ENCODE data around the gene B4GALNT4.
A peak's percentile ranks its signal among the peaks of the same experiment; 100 is the strongest.

The B4GALNT4 gene

DNA sequence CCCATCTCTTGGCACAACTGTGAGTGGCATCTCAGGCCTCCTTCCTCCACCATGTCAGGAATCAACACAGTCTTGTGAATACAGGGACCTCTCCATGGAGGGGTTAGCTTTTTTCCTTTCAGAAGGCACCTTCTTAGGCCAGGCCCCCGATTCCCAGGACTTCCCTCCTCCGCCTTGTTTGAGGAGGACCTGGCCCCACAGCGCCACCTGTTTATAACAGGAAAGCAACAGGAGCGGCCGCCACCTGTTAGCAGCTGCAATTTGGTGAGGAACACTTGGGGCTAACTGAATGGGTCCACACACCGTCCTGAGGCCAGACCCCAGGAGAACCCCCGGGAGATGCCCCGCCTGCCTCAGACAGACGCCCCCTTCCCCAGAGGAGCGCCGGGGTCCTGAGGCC lies 20.9 kb downstream of the B4GALNT4 start:
- no peak overlapping the region for H3K27ac ChIP-seq
- TF ChIP-seq, protein P1, sequence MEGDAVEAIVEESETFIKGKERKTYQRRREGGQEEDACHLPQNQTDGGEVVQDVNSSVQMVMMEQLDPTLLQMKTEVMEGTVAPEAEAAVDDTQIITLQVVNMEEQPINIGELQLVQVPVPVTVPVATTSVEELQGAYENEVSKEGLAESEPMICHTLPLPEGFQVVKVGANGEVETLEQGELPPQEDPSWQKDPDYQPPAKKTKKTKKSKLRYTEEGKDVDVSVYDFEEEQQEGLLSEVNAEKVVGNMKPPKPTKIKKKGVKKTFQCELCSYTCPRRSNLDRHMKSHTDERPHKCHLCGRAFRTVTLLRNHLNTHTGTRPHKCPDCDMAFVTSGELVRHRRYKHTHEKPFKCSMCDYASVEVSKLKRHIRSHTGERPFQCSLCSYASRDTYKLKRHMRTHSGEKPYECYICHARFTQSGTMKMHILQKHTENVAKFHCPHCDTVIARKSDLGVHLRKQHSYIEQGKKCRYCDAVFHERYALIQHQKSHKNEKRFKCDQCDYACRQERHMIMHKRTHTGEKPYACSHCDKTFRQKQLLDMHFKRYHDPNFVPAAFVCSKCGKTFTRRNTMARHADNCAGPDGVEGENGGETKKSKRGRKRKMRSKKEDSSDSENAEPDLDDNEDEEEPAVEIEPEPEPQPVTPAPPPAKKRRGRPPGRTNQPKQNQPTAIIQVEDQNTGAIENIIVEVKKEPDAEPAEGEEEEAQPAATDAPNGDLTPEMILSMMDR (IDR thresholded peaks at IDR 0.05), result peak; percentile 67
- no peak for TF ChIP-seq ZFX (IDR thresholded peaks at IDR 0.05; ENCODE audit: borderline replicate concordance)

DNA sequence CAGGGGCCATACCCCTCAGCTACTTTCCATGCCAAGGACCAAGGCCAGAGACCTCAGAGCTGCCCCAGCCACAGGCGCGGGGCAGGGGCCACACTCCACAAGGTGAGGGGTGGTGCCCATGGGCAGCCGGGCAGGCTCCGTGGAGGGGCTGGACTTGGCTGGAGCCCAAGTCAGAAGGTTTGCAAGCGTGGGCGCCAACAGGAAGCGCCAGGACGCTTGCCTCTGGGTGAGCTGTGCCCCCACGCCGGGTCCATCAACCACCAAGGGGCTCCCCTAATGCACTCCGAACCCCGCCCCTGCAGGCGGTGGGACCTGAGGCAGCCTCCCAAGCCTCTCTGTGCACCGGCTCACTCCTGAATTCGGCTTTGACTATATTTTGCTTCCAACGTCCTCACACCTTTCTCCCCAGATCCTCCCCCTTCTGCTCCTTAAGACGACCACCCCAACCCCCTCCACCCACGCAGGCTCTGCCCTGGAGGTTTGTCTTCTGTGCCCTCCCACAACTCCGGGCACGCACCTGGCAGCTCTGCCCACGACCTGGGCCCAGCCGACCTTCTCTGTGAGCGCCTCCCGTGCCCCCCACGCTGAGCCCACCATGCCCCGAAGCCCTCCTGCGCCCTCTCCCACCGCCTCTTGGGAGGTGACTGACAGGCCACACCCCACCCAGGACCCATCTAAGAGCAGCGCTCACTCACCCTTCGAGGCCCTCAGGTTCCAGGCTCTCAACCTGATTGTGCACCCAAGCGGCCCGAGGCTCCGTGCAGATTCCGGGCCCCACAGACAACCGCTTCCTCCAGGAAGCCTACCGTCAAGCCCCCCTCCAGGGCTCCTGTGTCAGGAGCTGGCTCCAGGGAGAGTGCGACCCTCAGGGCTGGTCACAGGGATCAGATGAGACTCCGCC lies 22.1 kb downstream of the B4GALNT4 start:
- H3K27ac ChIP-seq, result no peak overlapping the region
- TF ChIP-seq, protein P1 (IDR thresholded peaks at IDR 0.05), result no peak
- TF ChIP-seq ZFX (IDR thresholded peaks at IDR 0.05; ENCODE audit: borderline replicate concordance), result no peak

DNA sequence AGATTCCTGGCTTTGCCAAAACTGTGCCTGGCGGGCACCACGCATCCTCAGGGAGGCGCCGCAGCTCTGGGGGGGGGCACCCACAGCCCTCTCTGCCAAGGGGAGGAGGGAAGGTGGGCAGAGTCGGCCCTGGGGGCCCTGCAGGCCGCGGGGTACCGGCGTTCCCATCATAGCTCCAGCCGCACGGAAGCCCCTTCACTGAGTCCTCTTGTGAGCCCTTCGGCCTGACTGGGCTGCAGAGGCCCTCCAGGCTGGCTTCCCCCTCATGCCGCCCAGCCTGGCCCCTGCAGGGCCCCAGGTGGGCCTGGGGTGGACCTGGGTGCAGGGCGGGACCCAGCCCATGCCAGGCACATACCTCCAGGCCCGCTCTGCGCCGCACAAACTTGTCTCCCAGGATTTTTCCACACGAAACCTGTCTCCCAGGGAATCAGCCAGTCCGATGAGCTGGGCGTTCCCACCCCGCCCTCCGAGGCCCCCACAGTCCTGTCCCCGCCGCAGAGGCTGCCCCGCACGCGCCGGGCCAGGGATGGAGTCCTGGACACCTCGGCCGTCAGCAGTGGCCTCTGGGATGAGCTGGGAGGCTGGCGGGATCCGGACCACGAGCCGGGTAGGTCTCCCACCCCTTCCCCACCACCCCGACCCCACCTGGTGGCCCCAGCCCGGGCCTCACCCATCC lies 22.9 kb downstream of the B4GALNT4 start:
- no peak overlapping the region for H3K27ac ChIP-seq
- TF ChIP-seq, protein P1 (IDR thresholded peaks at IDR 0.05), result no peak
- no peak for TF ChIP-seq ZFX (IDR thresholded peaks at IDR 0.05; ENCODE audit: borderline replicate concordance)

DNA sequence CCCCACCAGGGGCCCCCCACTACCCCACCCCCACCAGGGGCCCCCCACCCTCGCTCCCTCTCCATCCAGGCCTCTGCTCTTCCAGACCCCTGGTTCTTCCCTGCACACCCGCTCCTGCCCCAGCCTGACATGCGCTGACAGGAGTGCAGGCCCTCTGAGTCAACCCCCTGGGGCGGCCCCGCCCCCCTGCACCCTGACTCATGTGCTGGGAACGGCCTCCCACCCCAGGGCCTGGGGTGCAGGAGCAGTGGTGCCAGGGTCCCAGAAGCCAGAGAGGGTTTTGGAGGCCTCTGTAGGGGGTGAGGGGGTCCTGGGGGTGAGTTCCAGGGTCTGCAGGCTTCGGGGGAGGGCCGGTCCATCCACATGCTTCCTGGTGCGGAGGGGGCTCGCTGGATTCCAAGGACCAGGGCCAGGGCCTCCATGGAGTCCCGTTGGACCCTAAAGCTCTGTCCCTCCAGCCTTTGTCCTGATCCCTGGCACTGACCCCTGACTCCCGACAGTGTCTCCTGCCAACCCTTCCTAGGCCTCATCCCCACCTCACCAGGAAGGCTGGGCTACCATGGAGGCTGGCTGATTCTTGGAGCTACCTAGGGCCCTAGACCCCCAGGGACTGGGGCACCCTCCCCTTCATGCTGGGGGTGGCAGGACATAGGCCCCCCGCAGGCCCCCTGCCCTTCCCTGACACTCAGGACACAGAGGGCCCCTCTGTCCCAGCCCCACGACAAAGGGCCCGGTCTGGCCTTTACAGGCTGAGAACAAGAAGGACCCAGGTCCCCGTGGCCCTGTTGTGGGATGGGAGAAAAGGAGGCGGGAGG lies 24.1 kb downstream of the B4GALNT4 start:
- peak overlapping the region; percentile 91 for H3K27ac ChIP-seq
- TF ChIP-seq, protein P1 (IDR thresholded peaks at IDR 0.05), result no peak
- no peak for TF ChIP-seq ZFX (IDR thresholded peaks at IDR 0.05; ENCODE audit: borderline replicate concordance)

DNA sequence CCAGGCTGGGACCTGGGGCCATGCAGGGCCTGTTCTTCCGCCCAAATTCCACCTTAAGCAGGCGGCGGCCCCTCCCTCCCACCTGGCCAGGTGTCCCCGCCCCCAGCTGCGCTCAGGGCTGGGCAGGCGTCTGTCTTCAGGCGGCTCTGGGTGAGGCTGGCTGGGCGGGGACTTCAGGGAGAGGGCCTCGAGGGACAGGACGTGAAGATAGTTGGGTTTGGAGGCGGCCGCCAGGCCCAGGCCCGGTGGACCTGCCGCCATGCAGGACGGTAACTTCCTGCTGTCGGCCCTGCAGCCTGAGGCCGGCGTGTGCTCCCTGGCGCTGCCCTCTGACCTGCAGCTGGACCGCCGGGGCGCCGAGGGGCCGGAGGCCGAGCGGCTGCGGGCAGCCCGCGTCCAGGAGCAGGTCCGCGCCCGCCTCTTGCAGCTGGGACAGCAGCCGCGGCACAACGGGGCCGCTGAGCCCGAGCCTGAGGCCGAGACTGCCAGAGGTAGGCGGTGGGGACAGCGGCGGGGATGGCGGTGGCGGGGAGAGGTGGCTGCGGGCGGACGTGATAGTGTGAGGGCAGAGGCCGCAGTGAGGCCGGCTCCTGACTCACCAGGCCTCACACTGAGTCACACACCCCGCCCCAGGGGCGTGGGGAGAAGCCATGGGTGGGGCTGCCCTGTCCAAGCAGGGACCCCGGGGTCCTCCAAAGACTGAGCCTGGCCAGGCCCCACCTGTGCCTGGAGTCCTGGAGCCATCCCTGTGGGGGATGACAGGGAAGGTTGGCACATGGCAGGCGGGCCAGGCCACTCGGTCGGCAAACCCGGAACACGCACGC lies 24.9 kb downstream of the B4GALNT4 start, which contains the start of gene PKP3:
PKP3 (plus strand) TSS at position 176 of the 824 bp plus-strand sequence; CDS start at position 260, 84 bp downstream.
- 0 out of 2 replicates have a peak, but pooled peaks have one; percentile 24 for TF ChIP-seq ZFX (IDR thresholded peaks at IDR 0.05; ENCODE audit: borderline replicate concordance)
- TF ChIP-seq, protein P1 (IDR thresholded peaks at IDR 0.05), result no peak
- H3K27ac ChIP-seq, result peak within 1 kb of the TSS; percentile 91

DNA sequence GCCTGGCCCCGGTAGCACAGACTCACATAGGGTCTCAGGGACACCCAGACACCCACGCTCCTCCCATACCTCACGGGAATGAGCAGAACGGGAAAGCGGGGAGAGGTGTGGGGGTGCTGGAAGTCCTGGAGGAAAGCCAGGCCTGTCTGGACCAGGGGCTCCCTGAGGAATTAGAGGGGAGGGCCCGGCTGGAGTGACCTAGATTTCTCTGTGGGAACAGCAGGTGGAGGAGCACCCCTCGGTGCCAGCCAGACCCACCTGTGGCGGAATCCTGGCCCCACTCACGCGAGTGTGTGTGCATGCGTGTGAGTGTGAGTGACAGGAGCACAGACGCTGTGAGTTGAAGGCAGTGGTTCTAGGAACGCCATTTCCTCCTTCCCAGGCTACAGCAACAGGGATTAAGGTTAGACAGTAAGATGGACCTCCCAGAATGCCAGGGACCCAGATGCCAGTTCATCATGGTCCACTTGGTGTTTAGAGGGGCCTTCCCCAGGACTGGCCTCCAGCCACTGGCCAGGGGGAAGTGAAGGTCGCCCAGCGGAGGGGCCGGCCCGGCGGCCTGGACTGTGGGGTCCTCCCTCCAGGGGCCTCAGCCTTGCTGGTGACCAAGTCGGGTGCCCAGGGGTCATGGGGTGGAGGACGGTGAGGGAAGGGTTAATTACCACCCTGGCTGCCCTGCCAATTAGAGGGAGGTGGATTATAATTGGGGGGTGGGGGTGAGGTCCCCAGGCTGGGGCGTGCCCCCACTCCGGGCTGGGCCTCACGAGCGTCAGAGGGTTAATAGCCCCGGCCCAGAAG lies 25.8 kb downstream of the B4GALNT4 start:
- no peak for TF ChIP-seq ZFX (IDR thresholded peaks at IDR 0.05; ENCODE audit: borderline replicate concordance)
- TF ChIP-seq, protein P1 (IDR thresholded peaks at IDR 0.05), result no peak
- H3K27ac ChIP-seq, result peak overlapping the region; percentile 91
